HG03342 (cell line): ENCODE results near the gene CCDC188.

Source experiments
- ATAC-seq: cut with Tn5 transposase; IDR thresholded peaks from one replicate; pipeline ENCODE4 v1.9.1; 2021; ENCODE audit warnings: mild to moderate bottlenecking, moderate library complexity; ENCODE audit not compliant: unreplicated experiment

CCDC188 gene

DNA sequence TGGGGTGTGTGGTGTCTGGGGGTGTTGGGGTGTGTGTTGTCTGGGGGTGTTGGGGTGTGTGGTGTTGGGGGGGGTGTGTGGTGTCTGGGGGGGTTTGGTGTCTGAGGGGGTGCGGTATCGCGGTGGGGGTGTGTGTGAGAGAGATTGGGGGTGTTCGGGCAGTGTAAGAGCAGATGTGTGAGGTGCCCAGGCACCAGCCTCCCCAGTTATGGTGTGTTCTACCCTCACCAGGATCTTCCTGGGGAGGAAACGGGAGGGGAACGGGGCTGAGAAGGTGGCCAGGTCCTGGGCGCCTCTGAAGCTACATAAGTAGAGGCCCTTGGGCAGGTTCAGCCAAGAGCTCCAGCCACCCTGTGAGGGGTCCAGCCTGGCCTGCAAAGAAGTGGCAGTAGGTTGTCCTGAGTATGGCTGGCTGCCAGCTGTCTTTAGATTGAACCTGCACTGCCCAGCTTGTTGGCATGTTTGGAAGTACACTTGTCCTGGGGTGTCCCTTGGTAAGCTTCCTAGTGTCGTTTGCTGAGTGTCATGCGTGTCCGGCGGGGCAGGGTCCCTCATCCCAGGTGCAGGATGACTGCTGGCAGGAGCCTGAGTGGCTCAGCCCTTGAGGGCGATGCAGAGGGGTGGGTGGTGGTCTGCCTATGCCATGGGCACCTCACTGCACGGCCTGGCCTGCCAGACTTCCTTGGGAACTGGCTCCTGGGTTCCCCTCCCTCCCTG, 27.3 kb downstream of the CCDC188 start:
- ATAC-seq: no peak

DNA sequence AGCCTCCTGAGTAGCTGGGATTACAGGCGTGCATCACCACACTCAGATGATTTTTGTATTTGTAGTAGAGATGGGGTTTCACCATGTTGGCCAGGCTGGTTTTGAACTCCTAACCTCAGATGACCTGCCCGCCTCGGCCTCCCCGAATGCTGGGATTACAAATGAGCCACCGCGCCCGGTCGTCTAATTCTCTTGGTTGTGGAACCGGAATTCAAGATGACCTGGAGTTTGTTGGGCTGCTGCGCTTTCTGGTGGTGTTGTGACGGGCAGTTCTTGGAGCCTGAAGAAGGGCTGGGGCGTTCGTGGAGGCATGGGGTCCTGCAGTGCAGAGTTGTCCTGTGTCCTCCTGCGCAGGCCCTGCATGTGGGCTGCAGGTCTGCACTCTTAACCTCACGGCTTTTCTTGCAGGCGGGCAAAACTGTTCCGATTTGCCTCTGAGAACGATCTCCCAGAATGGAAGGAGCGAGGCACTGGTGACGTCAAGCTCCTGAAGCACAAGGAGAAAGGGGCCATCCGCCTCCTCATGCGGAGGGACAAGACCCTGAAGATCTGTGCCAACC, 28.9 kb downstream of the CCDC188 start:
- no peak for ATAC-seq

DNA sequence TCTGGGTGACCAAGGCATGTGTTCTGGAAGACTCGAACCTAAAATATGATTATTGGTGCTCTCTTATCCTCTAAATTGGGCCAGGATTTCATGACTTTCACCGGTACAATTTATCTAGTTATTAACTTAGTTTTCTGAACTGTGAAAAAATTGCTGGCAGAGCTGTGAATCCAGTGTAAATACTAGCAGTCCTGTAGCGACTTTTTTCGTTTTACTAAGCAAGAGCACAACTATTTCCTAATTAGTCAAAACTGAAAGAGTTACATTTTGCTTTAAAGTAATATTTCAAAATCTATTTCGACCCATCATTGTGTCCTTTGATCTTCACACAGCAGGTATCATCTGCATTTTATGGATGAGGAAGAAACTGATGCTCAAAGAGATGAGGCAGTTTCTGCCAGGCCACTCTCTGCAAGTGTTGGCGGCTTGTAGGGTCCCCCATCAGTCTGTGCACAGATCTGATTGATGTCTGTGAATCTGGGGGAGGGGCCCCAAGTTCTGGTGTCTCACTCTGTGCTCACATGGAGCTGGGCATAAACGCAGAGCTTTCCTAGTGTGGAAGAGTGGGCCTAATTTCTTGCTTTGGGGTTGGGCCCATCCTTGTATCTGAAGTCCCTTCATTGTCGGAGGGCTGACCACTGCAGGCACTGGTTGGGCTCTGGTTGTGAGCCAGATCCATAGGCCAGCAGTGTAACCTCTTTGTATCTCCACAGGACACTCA, 32.4 kb downstream of the CCDC188 start:
- ATAC-seq: no peak

DNA sequence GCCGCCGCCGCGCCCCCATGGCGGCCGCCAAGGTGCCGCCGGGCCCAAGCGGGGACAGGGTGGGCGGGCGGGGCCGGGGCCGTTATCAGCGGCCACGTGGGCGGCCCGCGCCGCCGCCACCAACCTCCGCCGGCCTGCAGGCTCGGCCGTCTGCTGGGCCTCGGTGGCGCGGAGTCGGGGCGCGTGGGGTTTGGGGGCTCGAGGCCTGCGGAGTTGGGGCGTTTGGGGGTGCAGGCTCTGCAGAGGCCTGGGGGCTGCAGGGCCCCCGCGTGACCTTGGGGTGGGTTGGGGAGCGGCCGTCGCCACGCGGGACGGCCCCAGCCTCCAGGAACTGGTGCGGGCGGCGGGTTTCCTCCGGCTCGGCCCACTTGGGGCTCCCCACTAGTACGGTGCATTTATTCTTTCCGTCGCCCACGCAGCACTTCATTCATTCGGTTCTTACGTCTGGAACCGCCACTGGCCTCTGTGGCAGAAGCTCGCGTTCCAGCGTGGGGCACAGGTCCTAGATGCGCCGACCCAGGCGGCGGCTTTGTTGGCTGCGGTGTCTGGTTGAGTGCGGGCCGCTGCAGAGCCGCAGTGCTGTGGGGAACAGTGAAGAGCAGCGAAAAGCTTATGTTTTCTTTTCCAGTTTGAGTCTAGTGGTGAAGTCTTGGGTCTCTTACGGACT, 33.1 kb downstream of the CCDC188 start:
- ATAC-seq: peak; percentile 4

DNA sequence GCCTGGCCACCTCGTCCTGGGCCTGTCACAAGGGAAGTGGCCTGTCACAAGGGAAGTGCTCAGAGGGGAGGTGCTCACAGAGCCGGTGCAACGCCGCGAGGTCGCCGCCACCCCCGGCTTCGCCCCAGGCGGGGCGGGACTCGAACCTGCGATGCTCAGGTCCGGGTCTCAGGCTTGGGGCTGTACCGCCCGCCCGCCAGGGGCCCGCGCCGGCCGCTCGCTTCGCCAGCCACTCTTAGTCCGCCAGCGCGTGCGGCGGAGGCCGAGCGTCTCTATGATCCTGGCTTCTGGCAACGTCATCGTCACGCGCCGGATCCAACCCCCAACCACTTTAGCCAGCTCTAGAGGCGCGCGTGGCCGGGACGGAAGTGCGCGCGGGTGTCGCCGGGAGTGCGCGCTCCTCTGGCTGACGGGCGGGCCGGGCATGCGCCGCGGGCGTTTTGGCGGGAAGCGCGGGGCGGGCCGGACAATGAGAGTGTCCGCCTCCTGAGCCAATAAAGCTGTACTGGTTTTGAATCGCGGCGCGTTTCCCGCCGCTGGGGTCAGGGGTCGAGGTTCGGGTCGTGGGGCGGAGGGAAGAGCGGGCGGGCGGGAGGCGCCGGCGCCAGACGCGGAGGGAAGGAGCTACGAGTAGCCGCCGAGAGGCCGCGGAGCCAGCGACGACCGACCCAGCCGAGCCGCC, 33.8 kb downstream of the CCDC188 start, which contains the start of gene TRMT2A:
Gene TRMT2A (minus strand): TSS at position 276 of the 682 bp plus-strand sequence. CDS start 320 bp downstream, outside the sequence.
- peak; percentile 69 for ATAC-seq

DNA sequence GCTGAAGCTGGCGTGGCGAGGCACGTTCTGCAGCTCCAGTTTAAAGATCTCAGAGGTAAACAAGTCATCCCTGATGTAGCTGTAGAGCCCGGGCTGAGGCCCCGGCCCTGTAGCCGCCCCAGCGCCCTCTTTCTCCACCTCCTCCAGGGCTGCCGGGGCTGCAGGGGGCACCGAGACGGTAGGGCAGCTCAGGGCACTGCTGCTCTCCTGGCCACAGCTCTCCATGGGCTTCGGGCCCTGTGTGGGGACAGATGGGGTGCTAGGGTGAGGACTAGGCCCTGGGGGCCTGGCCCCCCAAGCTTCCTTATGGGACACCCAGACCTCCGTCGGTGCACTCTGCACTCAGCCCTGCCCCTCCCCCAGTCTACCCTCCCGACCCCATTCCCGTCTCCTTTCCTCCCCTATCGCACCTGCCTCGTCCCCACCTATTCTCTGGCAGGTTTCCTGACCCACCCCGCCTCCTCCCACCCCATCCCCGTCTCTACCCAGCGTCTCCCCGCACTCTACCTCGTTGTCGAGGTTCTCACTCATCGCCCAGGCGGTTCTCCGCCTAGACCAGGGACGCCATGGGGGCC, 34.4 kb downstream of the CCDC188 start:
- ATAC-seq: no peak

DNA sequence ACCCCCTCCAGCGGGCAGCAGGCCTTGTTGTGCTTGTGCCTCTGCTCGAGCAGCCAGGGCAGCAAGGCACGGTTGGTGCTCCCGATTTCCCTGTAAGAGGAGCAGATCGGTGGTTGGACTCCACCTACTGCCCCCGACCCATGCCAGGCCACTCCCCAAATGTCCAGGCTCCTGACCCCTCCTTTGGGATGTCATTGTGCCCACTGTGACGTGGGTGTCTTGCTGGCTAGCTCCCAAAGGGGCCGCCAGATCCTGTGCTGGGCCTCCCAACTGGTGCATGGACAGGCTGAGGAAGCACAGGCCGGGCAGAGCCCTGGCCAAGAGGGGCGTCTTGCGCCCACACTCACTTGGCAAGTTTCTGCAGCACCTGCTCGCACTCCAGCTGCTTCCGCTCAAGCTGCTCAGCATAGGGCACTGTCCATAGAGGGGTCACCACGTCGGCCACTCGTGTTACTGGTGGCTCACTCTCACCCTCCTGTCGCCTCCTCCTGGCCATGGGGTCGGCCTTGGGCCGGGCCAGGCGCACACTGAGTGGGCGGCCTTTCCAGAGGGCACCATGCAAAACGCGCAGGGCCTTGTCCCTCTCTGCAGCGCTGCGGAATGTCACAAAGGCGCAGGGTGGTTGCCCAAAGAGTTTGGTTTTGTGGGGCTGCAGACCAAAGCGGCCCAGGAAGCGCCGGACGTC, 35.0 kb downstream of the CCDC188 start, which contains the start of gene RANBP1:
Gene RANBP1 (plus strand): TSS at position 414 of the 685 bp plus-strand sequence. CDS start 81 bp downstream, at position 495.
- no peak for ATAC-seq

DNA sequence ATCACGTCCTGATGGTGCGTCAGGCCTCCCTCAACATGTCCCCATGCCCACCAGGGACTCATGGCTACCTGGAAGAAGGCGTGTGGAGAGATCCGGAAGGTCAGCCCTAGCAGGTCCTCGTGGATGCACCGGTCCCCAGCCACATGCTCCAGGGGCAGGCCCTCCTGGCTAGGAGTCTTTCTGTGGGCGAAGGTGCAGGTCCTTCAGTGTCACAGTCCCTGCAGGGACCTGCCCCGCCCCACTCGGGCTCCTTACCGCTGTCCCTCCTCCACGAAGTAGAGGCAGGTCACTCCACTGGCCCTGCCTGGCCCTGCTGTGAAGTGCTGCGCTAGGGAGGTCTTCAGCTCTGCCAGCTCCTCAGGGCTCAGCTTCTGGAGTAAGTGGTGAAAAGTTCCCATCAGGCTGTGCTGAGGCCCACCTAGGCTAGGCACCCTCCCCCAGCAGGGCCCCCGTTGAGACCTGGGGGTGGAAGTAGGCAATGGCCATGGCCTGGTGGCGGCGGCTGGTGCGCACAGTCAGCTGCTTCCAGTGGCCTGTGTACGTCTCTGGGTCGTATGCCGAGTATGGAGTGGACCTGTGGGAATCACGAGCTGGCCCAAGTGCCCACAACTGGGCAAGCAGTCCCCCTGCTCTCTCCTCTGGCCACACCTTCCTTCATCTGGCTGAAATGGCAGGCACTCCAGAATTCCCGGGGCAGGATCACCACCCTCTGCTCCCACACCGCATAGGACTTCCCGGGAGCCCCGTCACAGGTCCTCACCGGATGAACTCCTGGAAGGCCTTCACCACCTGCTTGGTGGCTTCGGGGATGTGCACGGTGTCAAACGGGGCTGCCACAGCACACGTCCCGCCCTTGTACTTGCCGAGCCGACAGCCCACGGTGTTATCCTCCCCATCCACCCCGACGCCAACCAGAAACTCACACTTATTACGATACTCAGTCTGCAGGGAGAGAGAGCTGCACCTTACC, 36.1 kb downstream of the CCDC188 start:
- ATAC-seq: no peak

DNA sequence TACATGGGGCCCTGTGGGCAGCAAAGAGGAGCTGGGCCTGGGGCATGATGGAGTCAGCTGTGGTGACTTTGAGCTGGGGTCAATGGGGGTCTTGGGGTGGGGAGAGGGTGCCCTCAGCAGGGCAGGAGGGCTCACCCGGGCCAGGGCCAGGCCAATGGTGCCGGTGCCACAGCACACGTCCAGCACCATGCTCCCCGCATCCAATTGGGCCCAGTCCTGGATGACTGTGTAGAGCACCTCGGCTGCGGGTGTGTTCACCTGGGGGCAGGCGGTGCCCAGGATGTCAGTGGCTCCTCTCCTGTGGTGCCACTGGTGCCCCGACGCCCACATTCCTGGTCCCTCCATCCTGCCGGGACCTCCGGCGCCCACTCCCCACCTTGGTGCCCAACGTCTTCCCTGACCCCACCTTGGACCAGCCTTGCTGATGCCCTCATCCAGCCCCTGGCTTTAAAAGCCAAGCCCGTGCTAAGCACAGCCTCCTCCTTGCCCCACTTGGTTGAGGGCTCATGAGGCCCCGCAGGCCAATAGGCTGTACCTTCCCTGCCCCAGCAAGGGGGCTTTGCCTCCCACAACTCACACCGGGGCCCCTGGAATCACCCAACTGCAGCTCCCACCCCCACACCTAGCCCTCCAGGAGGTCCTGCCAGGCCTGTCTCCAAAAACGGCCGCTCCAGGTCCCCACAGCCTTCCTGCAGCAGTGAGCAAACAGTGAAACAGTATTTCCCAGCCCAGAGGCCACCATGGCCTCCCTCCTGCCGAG, 37.1 kb downstream of the CCDC188 start:
- no peak for ATAC-seq

DNA sequence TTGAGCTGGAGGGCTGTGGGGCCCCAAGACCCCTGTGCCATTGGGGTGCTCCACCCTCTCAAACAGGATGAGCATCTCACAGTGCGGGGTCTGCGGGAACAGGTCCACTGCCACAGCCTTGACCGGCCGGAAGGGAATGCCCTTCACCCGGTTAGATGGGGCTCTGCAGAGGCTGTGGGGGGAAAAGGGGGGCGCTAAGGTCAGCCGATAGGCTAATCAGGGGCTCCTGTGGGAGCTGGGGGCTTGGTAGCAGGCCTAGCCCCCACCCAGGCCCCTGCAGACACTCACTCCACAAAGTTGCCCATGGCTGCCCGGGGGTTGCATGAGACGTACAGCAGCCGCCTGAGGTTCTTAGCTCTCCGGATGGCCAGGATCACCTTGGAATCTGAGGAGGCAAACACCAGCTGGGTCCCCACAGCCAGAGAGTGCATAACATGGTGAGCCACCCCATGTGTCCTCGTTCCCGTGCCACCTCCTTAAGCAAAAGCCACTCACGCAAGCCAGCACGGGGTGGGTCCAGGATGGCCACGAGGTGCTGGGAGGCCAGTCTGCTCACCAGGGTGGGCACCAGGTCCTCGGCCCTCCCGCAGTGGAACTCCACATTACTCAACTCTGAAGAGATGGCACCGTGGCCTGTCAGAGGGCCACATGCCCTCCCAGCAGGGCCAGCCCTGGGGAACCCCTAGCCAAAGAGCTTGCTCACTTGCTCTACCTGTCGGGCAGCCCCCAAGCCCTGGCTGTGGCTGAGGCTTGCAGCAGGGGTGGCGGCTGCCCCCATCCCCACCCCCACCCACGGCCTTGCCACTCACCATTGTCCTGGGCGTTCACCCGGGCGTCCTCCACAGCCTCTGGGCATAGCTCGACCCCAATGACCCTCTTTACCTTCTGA, 38.0 kb downstream of the CCDC188 start:
- ATAC-seq: no peak

DNA sequence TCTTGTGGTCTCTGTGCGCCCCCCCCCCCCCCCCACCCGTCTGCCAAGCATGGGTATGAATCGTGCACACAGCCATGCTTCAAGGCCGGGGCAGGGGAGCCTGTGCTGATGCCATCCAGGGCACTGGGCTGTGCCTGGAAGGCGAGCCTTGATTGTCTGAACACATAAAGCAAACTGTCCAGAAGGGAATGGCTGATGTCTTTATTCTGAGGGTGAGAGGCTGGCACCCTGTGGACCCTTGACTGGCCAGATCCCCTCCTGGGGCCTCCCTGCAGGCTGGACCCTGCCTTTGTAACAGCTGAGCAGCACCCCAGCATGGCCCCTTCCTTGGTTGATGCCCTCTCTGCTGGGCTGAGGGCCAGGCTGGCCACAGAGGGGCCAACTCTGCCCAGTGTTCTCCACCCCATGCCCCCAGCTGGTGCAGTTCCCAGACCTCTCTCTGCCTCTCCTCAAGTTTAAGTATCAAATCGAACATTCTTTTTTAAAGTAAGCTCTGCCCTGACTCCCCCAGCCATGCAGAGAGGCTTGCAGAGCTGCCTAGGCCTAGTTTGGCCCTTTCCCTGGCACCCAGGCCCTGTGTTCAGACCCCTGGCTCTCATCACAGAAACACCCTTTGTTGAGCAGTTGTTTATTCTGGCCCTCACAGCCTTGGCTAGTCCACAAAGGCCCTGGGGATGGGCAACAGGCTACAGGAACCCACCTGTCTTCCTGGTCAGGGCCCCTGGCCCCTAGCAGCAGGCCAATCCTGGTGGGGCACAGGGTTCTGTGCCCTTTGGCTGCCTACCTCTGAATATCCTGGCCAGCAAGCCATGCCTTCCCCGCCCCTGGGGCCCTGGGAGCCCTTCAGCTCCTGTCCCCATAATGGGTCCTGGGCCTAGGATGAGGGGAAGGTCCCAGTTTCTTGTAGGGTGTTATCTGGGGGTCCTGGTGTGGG, 38.9 kb downstream of the CCDC188 start:
- ATAC-seq: no peak

DNA sequence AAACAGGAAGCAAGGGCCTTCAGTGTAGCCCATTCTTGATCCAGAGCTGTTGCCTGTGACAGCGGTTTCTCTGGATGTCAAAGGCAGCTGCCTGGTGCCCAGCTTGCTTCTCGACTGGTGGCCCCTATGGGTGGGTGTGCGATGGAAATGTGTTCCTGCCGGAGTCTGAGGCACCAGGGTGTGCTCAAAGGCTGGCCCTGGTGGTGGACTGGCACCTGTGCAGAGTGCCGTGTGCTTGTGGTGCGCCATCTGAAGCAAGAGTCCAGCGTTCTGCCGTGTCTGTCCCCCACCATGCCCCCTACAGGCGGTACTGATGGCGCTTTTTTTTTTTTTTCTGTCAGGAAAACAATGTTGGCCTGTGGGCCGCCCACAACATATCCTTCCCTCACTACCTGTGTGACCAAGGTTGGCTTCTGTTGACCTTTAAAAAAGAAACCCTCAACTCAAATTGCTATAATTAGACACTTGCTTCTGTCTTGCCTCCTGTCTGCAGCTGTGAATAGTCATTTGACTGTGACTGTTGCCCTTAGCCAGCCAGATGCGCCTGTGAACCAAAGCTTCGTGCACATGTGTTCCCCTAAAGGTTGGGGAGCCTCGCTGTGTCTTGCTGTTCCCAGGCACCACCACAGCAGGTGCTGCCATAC, 39.7 kb downstream of the CCDC188 start:
- ATAC-seq: no peak

DNA sequence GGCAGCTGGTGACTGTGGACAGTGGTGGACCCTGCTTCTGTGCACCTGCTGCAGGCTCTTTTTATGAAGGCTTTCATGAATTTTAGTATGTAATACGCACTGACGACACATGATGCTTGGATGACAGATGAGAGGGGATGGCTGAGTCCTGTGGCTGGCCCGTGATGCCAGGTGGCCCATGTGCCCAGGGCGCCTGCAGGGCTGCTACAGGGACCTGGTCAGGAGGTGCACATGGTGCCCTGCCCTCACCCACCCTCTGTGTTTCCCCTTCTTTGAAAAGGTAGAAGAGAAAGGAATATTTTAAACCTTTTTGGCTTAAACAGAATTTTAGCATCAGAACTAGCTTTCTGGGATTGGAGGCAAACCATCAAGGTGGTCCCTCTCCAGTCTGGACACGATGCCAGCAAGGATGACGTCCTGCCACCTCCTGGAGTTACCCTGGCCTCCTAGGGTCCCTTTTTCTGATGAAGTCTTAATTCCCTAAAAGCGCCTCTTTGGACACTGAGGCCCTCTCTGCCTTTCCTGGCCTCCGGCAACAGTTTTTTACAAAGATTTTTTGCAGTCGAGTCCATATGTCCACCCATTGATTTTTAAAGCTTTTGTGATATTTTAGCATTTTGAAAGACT, 40.4 kb downstream of the CCDC188 start:
- ATAC-seq: no peak

DNA sequence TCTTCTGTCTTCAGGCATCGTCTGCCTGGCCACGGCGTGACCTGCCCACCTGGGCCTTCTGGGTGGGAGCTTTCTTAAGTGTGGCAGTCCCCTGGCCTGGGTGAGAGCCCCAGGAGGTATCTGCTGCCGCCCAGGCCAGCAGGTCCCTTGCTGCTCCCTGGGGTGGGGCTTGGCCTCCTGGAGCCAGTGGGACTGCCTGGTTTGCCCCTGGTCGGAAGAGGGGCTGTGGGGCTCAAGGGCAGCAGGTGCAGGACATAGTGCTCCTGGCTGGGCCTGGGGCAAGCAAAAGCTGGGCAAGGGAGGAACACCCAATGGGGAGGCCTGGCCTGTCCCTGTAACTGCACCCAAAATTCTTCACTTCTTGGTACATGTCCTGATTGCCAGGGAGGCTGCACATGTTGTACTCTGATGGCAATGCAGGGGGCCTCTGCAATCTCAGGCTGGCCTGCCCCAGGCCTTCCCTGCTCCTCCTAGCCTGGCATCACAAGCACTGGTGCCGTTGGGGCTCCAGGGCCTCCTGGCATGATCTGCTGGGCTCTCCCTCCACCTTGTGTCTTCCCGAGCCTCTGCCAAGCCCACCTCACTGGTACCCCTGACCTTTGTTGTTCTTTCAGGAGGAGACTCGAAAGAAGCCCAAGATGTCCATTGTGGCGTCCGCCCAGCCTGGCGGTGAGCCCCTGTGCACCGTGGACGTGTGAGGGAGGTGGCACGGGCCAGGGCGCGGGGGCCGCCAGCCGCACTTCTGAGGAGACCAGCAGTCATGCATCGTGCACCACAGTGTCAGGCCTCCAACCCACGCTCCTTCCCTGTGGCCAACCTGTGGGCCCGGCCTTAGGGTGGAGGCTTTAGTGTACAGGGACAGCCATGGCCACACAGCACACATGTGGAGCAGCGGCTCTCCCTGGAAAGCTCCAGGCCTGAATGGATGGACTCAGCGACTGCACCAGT, 41.2 kb downstream of the CCDC188 start:
- no peak for ATAC-seq
